Epithelial cell of prostate (primary cell): ENCODE measurements around the gene ARL6IP4.
"Not testable (repeated sequence)": the region's sequence is repeated elsewhere in the genome, so short reads cannot be mapped to it uniquely, and the experiment has no call there.

Experiments
- DNase-seq: peaks from one replicate; pipeline ENCODE4 v3.0.0-alpha.2; 2011; ENCODE audit warnings: low read depth, low spot score
- H3K27ac ChIP-seq: fragments of 450-650 bp; 2 replicates; pipeline ENCODE4 v1.5.1; 2017; ENCODE audit warnings: mild to moderate bottlenecking

The ARL6IP4 gene

GRCh38 chr12:123004287-123004686, 23.8 kb downstream of the ARL6IP4 start:
- no peak for DNase-seq
- no peak overlapping the region for H3K27ac ChIP-seq

GRCh38 chr12:123005081-123005626, 24.7 kb downstream of the ARL6IP4 start:
- no peak overlapping the region for H3K27ac ChIP-seq
- no peak for DNase-seq

DNA sequence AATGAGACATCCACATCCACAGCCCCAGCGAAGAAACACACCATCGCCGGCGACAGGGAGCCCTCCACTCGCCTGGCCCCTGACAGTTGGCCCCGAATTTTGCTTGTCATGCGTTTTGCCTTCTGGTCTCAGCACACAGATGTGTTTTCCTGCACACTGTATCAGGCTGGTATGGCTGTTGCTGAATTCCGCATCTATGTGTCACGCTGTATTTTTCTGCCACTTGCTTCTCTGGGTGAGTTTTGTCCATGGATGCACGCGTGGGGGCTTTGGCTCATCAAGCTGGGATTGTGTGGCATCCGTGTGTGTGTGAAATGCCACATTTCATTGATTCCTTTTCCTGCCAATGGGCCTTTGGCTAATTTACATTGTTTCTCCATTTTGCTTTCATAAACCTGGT, 26.5 kb downstream of the ARL6IP4 start:
- no peak for DNase-seq
- no peak overlapping the region for H3K27ac ChIP-seq

- no peak for DNase-seq
- H3K27ac ChIP-seq, result no peak overlapping the region
These were observed 29.6 kb downstream of the ARL6IP4 start for GRCh38 chr12:123010110-123010509.

GRCh38 chr12:123010681-123011080, 30.2 kb downstream of the ARL6IP4 start:
- DNase-seq, result no peak
- H3K27ac ChIP-seq, result no peak overlapping the region

- DNase-seq, result no peak
- no peak overlapping the region for H3K27ac ChIP-seq
These were observed 31.2 kb downstream of the ARL6IP4 start for GRCh38 chr12:123011701-123012100.

- H3K27ac ChIP-seq, result no peak overlapping the region
These were observed 33.0 kb downstream of the ARL6IP4 start for GRCh38 chr12:123013185-123014095.

GRCh38 chr12:123014473-123014872, 34.0 kb downstream of the ARL6IP4 start:
- not testable (repeated sequence) for H3K27ac ChIP-seq, DNase-seq

More at GRCh38 chr12:123013185-123014095, 33.0 kb downstream of the ARL6IP4 start:
- DNase-seq, result no peak

DNA sequence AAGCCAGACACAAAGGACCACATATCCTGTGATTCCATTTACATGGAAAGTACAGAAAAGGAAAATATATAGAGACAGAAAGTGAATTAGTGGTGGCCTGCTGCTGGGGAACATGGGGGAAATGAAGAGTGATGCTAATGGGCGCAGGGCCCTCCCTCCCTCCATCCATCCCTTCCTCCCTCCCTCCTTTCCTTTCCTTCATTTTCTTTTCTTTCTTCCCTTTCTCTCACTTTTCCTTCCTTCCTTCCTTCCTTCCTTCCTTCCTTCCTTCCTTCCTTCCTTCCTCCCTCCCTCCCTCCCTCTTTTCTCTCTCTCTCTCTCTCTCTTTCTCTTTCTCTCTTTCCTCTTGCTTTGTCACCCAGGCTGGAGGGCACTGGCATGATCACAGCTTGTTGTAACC, 37.3 kb downstream of the ARL6IP4 start:
- no peak overlapping the region for H3K27ac ChIP-seq
- no peak for DNase-seq

DNA sequence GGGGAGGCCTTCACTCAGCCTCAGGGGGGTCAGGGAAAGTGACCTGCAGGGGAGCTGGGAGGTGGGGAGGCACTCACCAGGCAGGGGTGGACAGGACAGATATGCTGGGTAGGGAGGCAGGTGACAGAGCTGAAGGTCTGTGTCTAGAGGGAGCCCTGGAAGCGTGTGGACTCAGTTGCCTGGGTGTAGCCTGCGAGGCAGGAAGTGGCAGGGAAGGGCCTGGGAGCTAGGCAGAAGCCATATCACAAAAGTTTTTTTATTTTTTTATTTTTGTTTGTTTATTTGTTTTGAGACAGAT, 39.3 kb downstream of the ARL6IP4 start:
- H3K27ac ChIP-seq, result no peak overlapping the region
- no peak for DNase-seq

- DNase-seq, result no peak
- H3K27ac ChIP-seq, result no peak overlapping the region
These were observed 41.5 kb downstream of the ARL6IP4 start for GRCh38 chr12:123021688-123022604.

- no peak for DNase-seq
- H3K27ac ChIP-seq, result no peak overlapping the region
These were observed 42.4 kb downstream of the ARL6IP4 start for GRCh38 chr12:123022846-123023245.

DNA sequence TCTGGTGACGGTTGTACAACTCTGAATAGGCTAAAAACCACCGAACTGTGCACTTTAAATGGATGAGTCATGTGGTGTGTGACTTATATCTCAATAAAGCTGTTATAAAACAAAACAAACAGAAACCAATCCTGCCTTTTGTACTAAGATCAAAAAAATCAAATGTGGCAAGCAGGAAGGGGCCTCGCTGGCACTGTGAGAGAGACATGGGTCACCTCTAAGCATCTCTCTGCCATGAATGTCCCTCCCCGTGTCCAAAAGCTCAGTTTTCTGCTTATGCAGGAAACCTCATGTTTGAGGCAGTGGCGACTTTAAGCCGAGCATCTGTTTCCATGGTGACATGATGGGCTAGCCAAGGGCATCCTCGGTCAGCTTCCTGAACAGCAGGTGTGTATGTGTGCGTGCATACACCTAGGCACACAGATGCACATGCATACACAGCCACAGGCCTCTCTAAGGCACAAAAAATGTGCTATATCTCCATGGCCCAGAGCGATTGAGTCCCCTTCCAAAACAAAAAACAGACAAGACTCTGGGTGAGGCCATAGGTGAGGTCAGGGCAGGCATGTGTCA, 44.4 kb downstream of the ARL6IP4 start:
- DNase-seq, result no peak
- no peak overlapping the region for H3K27ac ChIP-seq

- no peak for DNase-seq
These were observed 45.8 kb downstream of the ARL6IP4 start for GRCh38 chr12:123026094-123026853.

DNA sequence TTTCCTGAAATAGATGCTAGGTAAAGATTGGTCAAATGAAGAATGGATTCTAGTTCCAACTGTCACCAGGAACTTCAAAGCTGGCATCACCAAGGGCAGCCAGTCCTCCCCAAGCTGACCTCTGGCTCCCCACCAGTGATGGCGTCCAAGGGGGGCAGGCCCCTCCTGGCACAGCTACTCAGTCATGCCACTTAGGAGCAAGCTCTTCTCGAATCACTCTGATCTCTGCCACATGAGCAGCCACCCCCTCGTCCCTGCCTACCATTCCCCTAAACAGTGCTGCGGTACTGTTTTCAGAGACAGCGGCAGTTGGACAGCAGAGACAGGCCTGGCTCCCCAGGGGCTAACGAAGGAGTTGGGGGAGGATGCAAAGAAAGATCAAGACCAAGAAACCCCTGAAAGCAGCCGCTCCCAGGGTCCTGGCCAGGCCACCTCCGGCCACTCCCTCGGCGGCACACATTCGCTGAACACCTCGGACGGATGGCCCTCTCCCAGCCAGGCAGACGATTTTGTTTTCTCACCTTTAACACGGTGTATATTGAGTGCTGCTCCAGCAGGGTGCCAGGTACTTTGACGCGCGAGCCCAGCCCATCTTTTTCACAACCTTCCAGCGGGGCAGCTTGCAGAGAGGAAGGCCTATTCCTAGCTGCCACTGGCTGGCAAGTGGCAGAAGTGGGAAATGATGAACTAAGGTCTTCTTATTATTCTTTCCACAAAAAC, 47.4 kb downstream of the ARL6IP4 start:
- no peak for DNase-seq
- no peak overlapping the region for H3K27ac ChIP-seq

More at GRCh38 chr12:123026094-123026853, 45.8 kb downstream of the ARL6IP4 start:
- H3K27ac ChIP-seq, result no peak overlapping the region

DNA sequence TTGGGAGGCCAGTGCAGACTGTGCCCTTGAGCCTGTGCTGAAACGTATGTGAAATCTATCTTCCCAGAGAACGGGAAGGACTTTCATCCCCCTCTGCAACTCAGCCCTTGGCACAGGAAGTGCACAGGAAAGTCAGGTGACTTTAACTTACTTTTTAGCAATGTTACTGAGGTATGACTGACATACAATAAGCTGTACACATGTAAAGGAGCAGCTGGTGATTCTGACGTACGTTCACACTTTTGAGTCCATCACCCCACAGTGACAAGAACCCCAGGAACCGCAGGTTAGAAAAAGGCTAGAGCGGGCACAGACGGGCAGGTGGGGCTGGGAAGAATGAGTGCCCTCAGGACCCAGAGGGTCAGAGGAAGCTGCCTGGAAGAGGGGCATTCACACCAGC, 48.0 kb downstream of the ARL6IP4 start:
- no peak overlapping the region for H3K27ac ChIP-seq
- DNase-seq, result no peak

DNA sequence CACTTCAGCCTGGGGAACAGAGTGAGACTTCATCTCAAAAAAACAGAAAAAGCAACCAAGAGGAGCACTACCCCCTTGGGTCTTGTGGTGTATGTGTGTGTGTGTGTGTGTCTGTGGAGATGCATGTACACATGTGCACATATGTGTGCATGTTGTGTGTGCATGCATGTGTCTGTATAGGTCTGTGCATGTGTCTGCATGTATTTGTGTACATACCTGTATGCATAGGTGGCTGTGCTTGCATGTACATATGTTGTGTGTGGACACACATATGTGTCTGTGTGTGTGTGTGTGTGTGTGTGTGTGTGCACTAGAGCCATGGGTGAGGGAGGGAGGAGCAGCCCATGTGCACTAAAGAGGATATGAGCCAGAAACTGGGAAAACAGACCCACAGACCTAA, 49.1 kb downstream of the ARL6IP4 start:
- DNase-seq, result no peak
- no peak overlapping the region for H3K27ac ChIP-seq

DNA sequence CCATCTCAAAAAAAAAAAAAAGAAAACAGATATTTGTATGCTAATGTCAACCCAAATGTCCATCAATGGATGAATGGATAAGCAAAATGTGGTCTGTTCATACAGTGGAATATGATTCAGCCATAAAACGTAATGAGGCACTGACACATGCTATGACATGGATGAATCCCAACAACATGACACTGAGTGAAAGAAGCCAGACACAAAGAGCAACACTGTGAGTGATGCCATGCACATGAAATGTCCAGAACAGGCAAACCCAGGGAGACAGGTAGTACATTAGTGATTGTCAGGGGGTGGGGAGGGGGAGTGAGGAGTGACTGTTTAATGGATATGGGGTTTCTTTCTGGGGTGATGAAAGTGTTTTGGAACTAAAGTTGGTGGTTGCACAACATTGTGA, 50.2 kb downstream of the ARL6IP4 start:
- DNase-seq, result no peak
- H3K27ac ChIP-seq, result no peak overlapping the region

DNA sequence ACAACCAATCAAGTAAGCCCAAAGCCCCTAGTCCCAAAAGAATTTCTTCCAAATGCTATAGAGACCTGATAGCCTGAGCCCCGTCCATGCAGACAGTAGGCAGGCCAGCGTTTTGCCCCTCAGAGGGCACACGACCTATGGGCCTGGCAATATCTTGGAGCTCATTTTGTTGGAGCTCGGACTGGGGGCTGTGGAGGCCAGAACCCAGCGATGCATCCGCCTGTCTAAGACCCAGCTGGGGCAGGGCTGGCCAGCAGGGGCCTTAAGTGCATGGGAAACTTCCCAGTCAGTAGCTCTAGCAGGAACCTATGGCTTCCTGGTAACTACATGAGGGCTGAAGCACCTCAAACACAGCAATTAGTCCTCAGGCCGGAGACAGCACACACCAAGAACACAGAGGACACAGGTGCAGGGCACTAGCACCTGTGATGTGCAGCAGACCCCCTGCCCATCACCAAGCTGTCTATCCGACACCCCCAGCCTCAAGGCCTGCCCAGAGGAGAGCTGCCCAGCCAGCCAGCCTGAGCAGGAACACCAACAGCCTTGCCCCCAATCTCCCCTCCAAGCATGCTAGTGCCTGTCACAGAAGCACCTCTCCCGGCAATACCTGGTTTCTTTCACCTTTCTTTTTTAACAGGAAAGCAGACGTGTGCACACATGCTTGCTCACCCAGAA, 50.8 kb downstream of the ARL6IP4 start:
- no peak for DNase-seq
- H3K27ac ChIP-seq, result no peak overlapping the region
